ENCODE measurements around the gene HS6ST3.

Gene HS6ST3

GRCh38 chr13:96785986-96786385 is 696.1 kb downstream of the HS6ST3 start:
- DNase-seq (ENCODE audit: low read depth, low spot score), result no peak

DNA sequence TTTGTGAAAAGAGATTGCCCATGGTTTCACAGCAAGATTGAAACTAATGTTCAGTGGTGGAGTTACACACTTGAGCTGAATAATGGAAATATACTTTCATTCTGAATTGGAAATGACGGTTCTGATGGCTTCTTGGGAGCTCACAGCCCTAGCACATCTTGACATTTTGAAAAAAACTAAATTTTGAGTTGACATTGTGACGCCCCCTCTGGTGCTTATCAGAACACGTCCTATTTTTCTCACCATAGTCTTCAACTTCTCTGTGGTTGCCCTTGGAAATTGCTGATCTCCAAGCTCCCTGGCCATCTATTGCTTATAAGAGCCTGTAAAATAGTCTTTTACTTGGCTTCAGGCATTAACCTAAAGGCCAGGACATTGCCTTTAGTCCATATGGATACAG is 702.3 kb downstream of the HS6ST3 start:
- no peak for DNase-seq (ENCODE audit: low read depth, low spot score)

GRCh38 chr13:96792736-96793403 is 703.0 kb downstream of the HS6ST3 start:
- DNase-seq (ENCODE audit: low read depth, low spot score), result no peak

GRCh38 chr13:96793404-96793755 is 703.5 kb downstream of the HS6ST3 start:
- no peak for DNase-seq (ENCODE audit: low read depth, low spot score)

DNA sequence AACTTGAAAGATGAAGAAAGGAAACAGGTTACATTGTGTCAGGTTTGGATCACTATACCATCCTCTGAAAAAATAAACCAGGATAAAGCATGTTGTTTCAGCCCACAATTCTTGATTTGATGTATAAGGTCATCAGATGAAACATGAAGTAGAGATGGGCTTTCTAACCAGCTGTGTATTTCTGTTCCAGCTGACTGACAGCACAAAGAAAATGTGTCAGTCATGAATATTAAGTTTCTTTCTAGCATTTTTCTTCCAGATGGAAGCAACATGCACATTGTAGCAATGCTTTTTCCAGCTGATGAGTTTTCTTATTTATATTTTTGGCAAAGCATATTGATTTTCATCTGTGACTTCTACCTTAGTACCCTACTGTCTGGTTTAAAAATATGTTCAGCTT is 704.8 kb downstream of the HS6ST3 start:
- no peak for DNase-seq (ENCODE audit: low read depth, low spot score)

DNA sequence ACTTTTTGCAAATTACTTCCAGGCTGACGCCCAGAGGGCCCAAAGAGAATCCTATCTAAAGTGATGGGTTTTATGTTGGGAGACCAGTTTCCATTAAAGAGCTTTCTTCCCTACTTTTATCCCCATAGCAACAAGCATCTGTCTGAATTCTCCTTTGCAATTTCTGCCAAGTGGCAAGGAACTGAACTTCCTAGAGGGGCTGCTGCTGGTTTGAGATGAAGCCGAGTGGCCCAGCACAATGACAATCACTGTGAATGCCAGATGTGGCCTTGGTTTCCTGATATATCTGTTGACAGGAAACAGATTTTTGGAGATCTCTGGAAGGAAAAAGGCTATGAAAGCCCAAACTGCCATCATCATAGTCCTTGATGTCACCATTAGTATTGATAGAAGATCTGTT is 705.8 kb downstream of the HS6ST3 start:
- DNase-seq (ENCODE audit: low read depth, low spot score), result no peak

GRCh38 chr13:96796091-96796633 is 706.3 kb downstream of the HS6ST3 start:
- DNase-seq (ENCODE audit: low read depth, low spot score), result no peak

DNA sequence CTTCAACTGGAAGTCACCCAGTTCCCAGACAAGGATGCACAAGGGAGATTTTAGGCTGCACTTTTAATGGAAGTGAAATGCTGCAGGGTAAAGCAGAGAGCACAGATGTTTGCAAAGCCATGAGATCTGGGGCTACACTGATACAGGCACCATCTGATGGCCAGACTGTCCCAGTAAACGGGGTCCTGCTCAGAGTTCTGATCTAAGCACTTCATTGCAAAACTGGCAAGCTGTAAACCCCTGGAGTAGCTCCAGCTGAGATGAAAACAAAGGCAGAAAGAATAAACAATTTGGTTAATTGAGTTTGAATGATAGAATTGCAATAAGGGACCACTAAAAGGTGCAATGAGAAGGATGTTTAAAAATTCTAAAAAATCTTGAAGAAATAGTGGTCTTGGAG is 707.2 kb downstream of the HS6ST3 start:
- DNase-seq (ENCODE audit: low read depth, low spot score), result no peak

GRCh38 chr13:96803456-96804100 is 713.7 kb downstream of the HS6ST3 start:
- no peak for DNase-seq (ENCODE audit: low read depth, low spot score)

- no peak for DNase-seq (ENCODE audit: low read depth, low spot score)
These were observed 714.3 kb downstream of the HS6ST3 start for GRCh38 chr13:96804174-96804573.

- no peak for DNase-seq (ENCODE audit: low read depth, low spot score)
These were observed 716.8 kb downstream of the HS6ST3 start for GRCh38 chr13:96806746-96807145.

- no peak for DNase-seq (ENCODE audit: low read depth, low spot score)
These were observed 719.6 kb downstream of the HS6ST3 start for GRCh38 chr13:96809366-96810096.

- DNase-seq (ENCODE audit: low read depth, low spot score), result no peak
These were observed 720.2 kb downstream of the HS6ST3 start for GRCh38 chr13:96810104-96810503.

DNA sequence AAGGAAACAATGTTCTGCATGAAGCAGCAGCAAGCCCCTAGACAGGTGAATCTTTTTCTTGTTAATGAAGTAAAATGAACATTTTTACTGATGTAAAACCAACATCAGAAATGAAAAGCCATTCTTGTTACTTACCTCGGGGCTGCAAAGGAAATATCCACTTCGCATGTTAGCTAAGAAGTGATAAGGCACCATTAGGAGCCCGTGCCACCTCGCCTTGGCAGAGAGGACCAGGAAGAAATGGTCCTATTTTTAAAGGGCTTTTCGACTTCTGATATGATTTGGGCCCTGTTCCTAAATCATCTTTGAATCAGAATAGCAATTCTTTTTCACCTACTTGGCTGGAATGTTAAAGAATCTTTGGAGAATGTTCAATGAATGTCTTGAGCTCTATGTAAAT is 721.1 kb downstream of the HS6ST3 start:
- no peak for DNase-seq (ENCODE audit: low read depth, low spot score)

- no peak for DNase-seq (ENCODE audit: low read depth, low spot score)
These were observed 726.4 kb downstream of the HS6ST3 start for GRCh38 chr13:96816261-96816660.

DNA sequence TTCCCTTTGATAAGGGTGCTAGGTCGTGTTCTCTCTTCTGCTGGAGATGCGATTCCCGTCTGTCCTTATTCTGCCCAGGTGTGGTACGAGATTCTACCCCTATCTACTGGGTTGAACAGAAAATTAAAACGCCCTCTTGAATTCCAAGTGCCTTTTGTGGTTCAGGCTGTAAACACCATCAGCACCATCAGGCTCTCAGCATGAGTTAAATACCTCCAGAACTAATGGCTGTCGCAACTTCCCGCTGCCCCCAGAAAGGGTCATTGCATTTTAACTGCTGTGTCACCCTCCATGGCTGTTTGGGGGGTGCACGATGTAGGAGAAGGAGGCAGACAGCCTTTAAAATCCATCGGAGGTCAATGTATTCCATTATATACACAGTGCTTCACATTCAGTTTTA is 727.0 kb downstream of the HS6ST3 start:
- DNase-seq (ENCODE audit: low read depth, low spot score), result no peak

DNA sequence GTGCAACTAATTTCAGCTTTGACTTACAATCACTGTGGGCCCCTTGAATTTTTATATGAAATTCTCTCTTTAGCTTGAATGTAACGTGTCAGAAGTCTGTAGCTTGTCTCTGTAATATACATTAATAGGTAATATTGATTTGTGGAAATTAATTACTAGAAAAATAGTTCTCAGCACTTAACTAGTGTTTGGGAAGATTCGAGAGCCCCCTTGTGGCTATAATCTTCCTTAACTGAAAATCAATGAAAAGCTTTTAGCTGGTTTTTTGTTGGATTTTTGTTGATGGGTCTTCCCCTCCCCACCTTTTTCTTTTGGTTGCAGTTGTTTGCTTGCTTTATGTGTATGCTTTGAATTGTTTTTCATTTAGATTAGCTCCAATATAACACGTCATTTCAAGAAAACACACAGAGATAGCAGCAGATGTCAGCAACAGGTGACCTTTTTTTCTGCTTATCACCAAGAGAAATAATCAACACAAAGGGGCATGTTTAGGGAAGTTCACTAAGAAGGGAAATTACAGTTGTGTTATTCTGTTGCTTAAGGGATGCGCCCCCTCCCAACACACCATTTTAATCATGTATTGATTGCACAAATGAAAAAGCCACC is 727.5 kb downstream of the HS6ST3 start:
- DNase-seq (ENCODE audit: low read depth, low spot score), result no peak

DNA sequence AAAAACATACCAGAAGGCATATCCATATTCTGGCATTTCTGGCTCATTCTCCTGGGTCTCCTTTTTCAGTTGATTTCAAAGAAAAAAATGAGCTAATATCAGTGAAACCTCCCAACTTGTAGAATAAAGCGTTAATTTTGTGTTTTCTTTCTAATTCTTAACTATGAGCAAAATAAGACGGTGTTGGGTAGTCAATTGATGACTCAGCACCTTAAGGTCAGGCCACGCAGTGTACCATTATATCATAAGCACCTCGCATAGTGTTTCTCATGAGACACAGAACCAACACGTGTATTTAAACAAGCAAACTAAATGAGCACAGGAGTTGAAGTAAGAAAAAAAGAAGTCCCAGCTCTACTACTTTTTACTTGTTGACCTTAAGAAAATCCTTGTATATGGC is 729.5 kb downstream of the HS6ST3 start:
- no peak for DNase-seq (ENCODE audit: low read depth, low spot score)

DNA sequence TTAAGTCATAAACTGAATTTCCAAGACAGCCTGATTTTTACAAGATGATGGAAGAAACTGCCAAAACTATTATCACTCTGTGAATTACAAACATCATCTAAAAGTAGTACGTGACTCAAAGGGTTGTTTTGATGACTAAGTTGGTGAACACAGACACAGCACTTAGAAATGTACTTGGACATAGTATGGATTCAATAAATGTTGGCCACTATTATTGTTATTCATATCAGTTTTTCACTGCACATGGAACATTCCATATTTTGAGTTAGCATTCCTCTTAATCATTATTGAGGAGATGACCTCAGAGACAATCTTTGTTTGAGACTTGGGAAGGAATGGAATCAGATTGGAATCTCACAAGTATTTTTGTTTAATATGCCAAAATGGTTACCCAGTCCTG is 731.5 kb downstream of the HS6ST3 start:
- DNase-seq (ENCODE audit: low read depth, low spot score), result no peak

GRCh38 chr13:96821971-96822370 is 732.1 kb downstream of the HS6ST3 start:
- DNase-seq (ENCODE audit: low read depth, low spot score), result no peak

- no peak for DNase-seq (ENCODE audit: low read depth, low spot score)
These were observed 733.0 kb downstream of the HS6ST3 start for GRCh38 chr13:96822895-96823294.

DNA sequence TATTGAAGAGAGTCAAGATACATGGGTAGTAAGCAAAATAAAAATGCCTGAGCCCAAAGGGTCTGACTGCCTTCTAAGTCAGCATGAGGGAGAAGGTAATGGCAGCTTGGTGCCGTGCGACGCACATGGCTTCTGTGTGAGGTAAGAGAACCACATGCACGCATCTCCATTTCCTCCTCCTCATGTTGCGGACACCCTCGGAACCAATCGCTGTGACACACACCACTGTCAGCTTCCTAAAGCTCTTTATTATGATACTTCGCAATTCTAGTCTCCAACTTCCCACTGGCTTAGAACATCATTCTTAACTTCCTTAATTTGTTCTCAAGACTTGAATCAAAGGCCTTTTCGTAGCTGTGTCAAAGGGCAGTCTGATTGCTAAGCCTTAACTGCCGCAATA is 734.2 kb downstream of the HS6ST3 start:
- DNase-seq (ENCODE audit: low read depth, low spot score), result no peak
